HG03558 (cell line): ENCODE measurements around the gene ADD3.
"Not testable (repeated sequence)": the region's sequence is repeated elsewhere in the genome, so short reads cannot be mapped to it uniquely, and the experiment has no call there.

Experiments
- ATAC-seq: cut with Tn5 transposase; IDR thresholded peaks from one replicate; pipeline ENCODE4 v1.9.1; 2021; ENCODE audit warnings: moderate number of reproducible peaks; ENCODE audit not compliant: unreplicated experiment; ENCODE audit errors: extremely low read depth

The ADD3 gene

DNA sequence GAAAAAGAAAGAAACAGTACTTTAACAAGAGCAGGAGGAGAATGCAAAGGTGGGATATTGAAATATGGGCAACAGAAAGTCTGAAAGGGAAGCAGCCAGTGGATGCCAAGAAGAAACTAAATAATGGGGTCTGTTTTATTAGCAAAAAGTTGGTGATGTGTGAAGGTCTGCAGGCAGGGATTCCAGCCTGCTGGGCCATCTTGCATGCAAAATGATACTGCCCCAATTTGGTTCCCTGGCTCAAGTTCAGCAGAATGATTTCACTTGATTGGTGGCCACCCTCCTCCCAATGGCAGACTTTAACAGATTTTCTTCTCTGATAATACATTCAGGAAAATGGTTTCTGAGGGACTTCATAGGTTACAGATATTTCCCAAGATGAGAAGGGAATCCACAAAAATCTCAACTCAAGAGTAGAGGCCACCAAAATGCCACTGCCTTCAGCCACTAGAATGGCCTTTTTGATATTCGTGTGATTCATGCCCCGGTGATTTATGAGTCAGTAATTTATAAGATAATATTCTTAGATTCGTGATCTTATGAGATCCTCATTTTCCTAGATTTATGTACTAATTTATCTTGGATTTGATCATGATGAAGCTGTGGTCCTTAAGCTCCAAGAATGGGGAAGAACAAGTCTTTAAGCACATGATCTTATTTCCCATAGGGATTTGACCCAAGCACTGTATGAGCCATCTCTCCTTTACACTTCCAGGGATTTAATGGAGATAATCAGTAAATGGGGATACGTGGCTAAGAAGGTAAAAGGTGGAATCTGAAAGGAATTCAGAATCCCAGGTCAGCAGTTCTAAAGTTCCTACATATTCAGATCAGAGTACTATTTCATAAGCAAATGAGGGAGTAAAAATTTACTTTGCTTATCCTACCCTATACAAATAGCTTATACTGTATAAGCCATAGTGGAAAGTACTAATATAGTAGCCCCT is 32.3 kb upstream of the ADD3 start:
- no peak for ATAC-seq

- ATAC-seq = no peak
These were observed 31.1 kb upstream of the ADD3 start for GRCh38 chr10:109976681-109977080.

DNA sequence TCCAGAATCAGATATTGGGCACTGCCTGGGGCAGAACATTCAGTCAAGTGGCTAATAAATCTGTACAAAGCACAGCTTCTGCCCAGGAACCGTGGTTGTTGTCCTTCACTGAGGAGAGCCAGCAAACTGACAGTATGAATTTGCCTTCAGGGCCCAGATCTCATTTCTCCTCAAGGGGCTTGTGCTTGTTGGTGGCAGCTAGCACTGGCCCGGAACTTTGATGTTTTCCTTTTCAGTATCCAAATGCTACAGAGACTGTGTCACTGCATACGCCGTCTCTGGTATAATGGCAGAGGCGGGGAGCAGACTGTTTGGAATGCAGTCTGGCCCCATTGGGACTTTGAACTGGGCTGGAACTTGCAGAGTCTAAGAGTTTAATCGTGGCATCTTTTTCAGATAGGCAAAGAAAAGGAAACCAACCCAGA is 30.4 kb upstream of the ADD3 start:
- no peak for ATAC-seq

DNA sequence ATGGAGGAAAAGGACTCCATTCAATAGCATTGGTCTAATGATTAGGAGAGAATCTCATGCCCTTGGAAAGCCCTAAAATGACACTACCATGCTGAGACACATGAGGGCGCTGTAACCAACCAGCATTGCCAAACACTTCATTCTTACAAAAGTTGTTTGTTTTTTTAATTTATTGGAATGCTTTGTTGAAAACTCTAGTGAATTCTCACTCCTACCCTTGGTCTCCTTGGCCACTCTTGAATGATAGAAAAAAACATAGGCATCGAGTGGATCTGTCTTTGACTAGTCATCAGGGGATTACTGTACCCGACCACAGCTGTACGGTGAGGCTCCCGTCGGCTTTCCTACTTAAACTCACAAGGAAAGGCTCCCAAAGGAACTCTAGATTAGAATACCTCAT is 29.3 kb upstream of the ADD3 start:
- no peak for ATAC-seq

DNA sequence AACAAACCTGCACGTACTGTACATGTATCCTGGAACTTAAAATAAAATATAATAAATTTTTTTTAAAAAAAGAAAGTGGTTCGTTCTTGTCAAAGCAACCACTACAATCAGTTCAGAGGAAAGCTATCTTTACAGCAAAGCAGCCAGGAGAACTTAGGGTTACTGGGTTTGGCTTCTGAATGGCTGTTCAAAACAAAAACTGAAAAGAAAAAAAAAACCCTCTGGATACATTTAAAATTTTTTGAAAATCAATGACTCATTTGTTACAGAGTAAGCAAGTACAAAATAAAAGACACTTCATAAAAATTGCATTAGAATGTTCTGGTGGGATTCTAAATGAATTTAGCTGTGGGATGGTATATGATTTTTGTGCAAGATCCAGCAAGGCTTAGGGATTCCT is 28.6 kb upstream of the ADD3 start:
- no peak for ATAC-seq

GRCh38 chr10:109981650-109982049 is 26.1 kb upstream of the ADD3 start:
- ATAC-seq = no peak

GRCh38 chr10:109982123-109982522 is 25.7 kb upstream of the ADD3 start:
- ATAC-seq = no peak

DNA sequence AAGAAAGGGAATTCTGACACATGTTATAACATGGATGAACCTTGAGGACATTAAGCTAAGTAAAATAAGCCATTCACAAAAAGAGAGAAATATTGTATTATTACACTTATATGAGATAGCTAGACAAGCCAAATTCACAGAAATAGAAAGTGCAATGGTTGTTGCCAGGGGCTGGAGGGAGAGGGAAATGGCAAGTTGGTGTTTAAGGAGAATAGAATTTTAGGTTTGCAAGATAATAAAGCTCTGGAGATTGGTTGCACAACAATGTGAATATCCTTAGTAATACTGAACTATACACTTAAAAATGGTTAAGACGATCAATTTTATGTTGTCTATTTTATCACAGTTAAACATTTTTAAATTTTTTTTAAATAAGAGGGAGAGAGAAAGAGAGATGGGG is 25.0 kb upstream of the ADD3 start:
- ATAC-seq = no peak

DNA sequence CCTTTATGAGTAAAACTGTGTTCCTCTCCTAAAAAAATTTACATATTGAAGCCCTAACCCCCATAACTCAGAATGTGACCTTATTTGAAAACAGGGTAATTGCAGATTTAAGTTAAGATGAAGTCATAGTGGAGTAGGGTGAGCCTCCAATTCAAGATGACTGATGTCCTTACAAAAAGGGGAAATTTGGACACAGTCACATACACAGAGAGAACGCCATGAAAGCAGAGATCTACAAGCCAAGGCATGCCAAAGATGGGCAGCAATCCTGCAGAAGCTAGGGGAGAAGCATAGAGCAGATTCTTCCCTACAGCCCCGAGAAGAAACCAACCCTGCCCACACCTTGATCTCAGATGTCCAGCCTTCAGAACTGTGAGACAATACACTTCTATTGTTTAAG is 23.8 kb upstream of the ADD3 start:
- ATAC-seq = no peak

- ATAC-seq = not testable (repeated sequence)
These were observed 22.0 kb upstream of the ADD3 start for GRCh38 chr10:109985768-109986167.

- ATAC-seq = no peak
These were observed 20.2 kb upstream of the ADD3 start for GRCh38 chr10:109987452-109988211.

DNA sequence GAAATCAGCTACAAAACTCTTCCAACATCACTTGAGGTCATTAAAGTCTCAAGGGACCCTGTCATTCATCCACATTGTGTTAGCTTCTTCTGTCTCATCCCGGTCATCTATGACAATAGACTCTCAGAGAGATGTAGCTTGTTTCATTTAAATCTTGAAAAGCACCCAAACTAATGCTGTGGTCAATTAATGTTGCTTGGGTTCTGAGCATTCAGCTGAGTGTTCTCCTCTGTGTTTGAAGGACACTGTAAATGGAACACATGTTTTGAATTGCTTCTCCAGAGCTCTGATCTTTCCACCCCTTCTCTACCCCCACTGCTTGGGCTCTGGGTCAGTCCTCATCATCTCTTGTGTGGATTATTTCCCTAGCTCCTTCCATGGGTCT is 19.6 kb upstream of the ADD3 start:
- ATAC-seq = no peak

- ATAC-seq = no peak
These were observed 16.4 kb upstream of the ADD3 start for GRCh38 chr10:109991266-109991855.

GRCh38 chr10:109992485-109992884 is 15.3 kb upstream of the ADD3 start:
- no peak for ATAC-seq

DNA sequence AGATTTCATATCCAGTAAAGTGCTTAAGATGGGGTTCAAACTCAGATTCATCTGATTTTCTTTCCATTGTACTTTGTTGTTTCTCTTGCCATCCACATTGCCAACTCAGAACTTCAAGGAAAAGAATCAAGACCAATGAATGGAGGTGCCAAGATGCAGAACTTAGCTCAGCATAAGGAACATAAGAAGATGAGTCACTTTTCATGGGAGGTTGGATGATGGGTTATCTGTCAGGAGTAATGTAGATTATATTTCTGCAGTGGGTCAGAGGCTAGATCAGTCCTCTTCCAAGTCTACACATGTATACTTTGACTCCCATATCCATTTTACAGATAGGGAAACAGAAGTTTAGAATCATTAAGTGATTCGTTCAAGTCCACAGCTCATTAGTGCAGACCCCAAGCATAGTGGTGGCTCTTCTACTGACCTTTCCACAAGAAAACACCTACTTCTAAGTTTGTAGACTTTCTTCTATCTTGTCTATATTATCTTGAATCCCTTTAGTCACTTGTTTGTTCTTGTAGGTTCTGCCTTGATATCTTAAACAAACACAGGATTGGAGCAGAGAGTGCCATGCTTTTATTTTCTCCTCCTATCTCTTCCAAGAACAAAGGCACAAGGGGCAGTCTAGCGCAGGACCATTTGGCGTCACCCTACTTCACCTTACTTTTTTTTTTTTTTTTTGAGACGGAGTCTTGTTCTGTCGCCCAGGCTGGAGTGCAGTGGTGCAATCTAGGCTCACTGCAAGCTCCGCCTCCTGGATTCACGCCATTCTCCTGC is 14.0 kb upstream of the ADD3 start:
- ATAC-seq = no peak

DNA sequence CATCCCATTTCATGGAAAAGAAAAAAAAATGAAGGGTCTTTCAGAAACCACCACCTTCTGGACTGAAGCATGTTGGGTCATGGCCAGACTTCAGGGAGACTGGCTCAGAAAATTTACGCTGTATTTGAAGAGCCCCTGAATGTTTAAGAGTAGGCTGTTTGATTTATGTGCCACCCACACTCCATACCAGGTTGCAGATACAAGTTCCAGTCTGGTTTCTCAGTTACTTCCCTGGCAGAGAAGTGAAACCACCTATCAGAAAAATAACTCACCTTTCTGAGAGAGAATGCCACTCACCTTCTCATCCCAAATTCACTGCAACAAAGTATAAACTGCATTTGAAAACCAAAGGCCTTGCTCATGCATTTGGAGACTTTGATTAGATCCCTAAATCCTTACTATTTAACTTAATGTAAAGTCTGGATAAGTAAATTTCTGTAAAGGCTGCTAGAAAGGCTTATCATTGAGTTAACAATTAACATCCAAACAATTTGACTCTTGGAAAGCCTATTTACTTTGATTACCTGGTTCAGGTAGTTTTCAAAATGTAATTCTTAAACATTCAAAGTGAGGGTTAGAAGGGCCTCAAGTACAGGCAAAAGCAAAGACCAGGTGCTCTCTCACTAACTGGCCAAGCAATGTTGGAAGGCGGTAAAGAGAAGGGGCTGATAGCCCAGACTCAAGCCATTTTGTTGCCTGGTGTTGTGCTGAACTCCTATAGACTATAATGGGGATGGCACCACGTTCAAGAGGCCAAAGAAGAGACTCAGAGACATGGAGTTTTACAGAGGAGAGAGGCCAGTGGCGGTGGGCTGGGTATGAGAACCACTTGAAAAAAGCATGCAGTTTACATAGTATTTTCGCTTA is 12.8 kb upstream of the ADD3 start:
- ATAC-seq = no peak

- ATAC-seq = no peak
These were observed 12.2 kb upstream of the ADD3 start for GRCh38 chr10:109995595-109995994.

DNA sequence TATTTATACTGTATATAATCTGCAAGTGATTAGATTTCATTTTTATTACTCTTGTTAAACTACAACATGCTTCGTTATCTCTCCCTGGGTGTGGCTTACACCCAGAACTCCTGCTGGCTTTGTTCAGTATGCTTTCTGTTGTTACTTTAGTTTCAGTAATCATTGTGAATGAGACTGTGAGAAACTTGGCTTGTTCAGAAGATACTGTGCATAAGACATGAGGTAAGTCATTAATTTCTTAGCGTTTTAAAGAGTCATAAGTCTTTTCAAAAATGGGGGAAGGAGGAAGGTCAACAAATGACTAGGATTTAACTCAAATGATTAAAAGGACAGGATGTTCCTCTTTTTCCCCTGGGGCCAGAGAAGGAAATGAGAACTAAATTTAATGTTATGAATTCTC is 11.6 kb upstream of the ADD3 start:
- ATAC-seq = peak; percentile 47

DNA sequence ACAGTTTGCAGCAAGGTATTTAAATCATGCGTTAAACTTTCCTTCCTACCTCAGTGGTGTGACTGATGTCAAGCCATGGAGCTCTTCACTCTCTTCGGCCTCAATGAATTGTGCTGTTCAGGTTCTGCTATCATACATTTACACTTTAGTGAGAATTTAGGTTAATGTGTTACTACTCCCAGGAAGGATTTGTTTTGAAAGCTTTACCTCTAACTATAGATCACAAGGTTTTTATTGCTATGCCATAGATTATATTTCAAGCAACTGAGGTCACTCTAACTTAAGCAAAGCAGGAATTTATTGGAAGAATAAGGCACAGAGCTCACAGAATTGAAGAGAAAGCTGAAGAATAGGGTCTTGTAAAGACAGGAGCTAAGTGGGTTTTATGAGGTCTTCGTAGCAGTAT is 11.0 kb upstream of the ADD3 start:
- peak; percentile 14 for ATAC-seq
